Neural cell (in vitro differentiated cells): ENCODE results near the gene FYCO1. TPM values are rescaled to one million over a fixed set of nuclear protein-coding genes. Genes with fewer than 3 reads are reported as not detected.

Experiments
- H2AFZ ChIP-seq: fragments of 200-600, 300-800 bp; sonication (generic), shearing (Covaris generic); 2 replicates; pipeline ENCODE4 v1.6.0; 2014; ENCODE audit warnings: low read depth, mild to moderate bottlenecking, antibody characterized with exemption, low read length, moderate library complexity
- H3F3A ChIP-seq: fragments of 200-600 bp; shearing (Covaris generic); 2 replicates; pipeline ENCODE4 v1.6.1; 2016; ENCODE audit warnings: mild to moderate bottlenecking, moderate library complexity, mixed read lengths, antibody characterized with exemption, low read length; ENCODE audit not compliant: insufficient read depth, poor library complexity, severe bottlenecking
- H3K27ac ChIP-seq: fragments of 200-600, 300-800 bp; sonication (generic), shearing (Covaris generic); 2 replicates; pipeline ENCODE4 v1.5.1; 2014; ENCODE audit warnings: mild to moderate bottlenecking, low read length, moderate library complexity
- H3K27me3 ChIP-seq: fragments of 300-800, 200-600 bp; sonication (generic), shearing (Covaris generic); 2 replicates; pipeline ENCODE4 v1.6.0; 2014; ENCODE audit warnings: mild to moderate bottlenecking, low read depth, low read length, moderate library complexity; ENCODE audit not compliant: insufficient read depth
- H3K36me3 ChIP-seq: fragments of 300-800, 200-600 bp; sonication (generic), shearing (Covaris generic); 2 replicates; pipeline ENCODE4 v1.5.1; 2014; ENCODE audit warnings: mild to moderate bottlenecking, antibody characterized with exemption, low read length, moderate library complexity; ENCODE audit not compliant: insufficient read depth
- H3K4me2 ChIP-seq: fragments of 300-800, 200-600 bp; sonication (generic), shearing (Covaris generic); 2 replicates; pipeline ENCODE4 v1.6.0; 2014; ENCODE audit warnings: mild to moderate bottlenecking, low read length
- H3K4me3 ChIP-seq: fragments of 300-800, 200-600 bp; sonication (generic), shearing (Covaris generic); 2 replicates; pipeline ENCODE4 v1.5.1; 2014; ENCODE audit warnings: mild to moderate bottlenecking, low read length, moderate library complexity
- H3K79me2 ChIP-seq: fragments of 200-600 bp; shearing (Covaris generic); replicated peaks from 2 replicates; pipeline ENCODE4 v1.6.0; 2014; ENCODE audit warnings: mild to moderate bottlenecking, low read length, moderate library complexity; ENCODE audit not compliant: insufficient read depth
- H3K9ac ChIP-seq: fragments of 300-800, 200-600 bp; sonication (generic), shearing (Covaris generic); 2 replicates; pipeline ENCODE4 v1.6.1; 2016; ENCODE audit warnings: mild to moderate bottlenecking, low read length, mixed read lengths
- H3K9me2 ChIP-seq: fragments of 200-600 bp; shearing (Covaris generic); 2 replicates; pipeline ENCODE4 v1.6.1; 2016; ENCODE audit warnings: mild to moderate bottlenecking, low read length, mixed read lengths; ENCODE audit not compliant: insufficient read depth
- H3K9me3 ChIP-seq: fragments of 200-600, 300-800 bp; sonication (generic), shearing (Covaris generic); 2 replicates; pipeline ENCODE4 v1.6.1; 2016; ENCODE audit warnings: mild to moderate bottlenecking, mixed run types, low read length, moderate library complexity, mixed read lengths
- H4K20me1 ChIP-seq: fragments of 200-600 bp; shearing (Covaris generic); 2 replicates; pipeline ENCODE4 v1.6.1; 2016; ENCODE audit warnings: mild to moderate bottlenecking, mixed run types; ENCODE audit not compliant: insufficient read depth
- EP300 ChIP-seq: fragments of 450-650 bp; conservative IDR thresholded peaks from 2 replicates; pipeline ENCODE4 v1.6.1; 2014; ENCODE audit warnings: antibody characterized with exemption, mild to moderate bottlenecking, moderate library complexity; ENCODE audit not compliant: poor library complexity, severe bottlenecking
- EZH2 ChIP-seq: fragments of 200-600, 300-800 bp; shearing (Covaris generic), sonication (generic); IDR thresholded peaks from 2 replicates; pipeline ENCODE4 v1.6.1; 2014; ENCODE audit warnings: antibody characterized with exemption, low read length, borderline replicate concordance, mild to moderate bottlenecking; ENCODE audit not compliant: insufficient read depth, poor library complexity, severe bottlenecking
- MXI1 ChIP-seq: fragments of 450-650 bp; conservative IDR thresholded peaks from 2 replicates; pipeline ENCODE4 v1.6.1; 2014; ENCODE audit warnings: antibody characterized with exemption, mild to moderate bottlenecking; ENCODE audit not compliant: poor library complexity, severe bottlenecking
- POLR2AphosphoS5 ChIP-seq: IDR thresholded peaks from 2 replicates; pipeline ENCODE4 v1.6.1; 2012
- RAD21 ChIP-seq: fragments of 450-650 bp; conservative IDR thresholded peaks from 2 replicates; pipeline ENCODE4 v1.6.1; 2014; ENCODE audit warnings: antibody characterized with exemption, mild to moderate bottlenecking, moderate library complexity
- SMC3 ChIP-seq: fragments of 450-650 bp; conservative IDR thresholded peaks from 2 replicates; pipeline ENCODE4 v1.6.1; 2014; ENCODE audit warnings: antibody characterized with exemption, mild to moderate bottlenecking, moderate library complexity; ENCODE audit not compliant: poor library complexity
- TAF1 ChIP-seq: IDR thresholded peaks from 2 replicates; pipeline ENCODE4 v1.6.1; 2012; ENCODE audit warnings: low read depth
- polyA plus RNA-seq: library from polyadenylated mRNA; depleted of rRNA; stranded (reverse); fragments of >200 nt; gene quantifications from 2 replicates; pipeline ENCODE4 v1.2.3, GENCODE V29; 2014
- TF ChIP-seq, protein P1 (sequence below): IDR thresholded peaks from 2 replicates; pipeline ENCODE4 v1.6.1; 2012; ENCODE audit warnings: borderline replicate concordance
- TF ChIP-seq, protein P2 (sequence below): fragments of 450-650 bp; IDR thresholded peaks from 2 replicates; pipeline ENCODE4 v1.5.1; 2014; ENCODE audit warnings: antibody characterized with exemption, mild to moderate bottlenecking, moderate library complexity; ENCODE audit not compliant: poor library complexity, severe bottlenecking

The FYCO1 gene
- polyA plus RNA-seq, 1 donor from 2014 or later, result 0.12 TPM

DNA sequence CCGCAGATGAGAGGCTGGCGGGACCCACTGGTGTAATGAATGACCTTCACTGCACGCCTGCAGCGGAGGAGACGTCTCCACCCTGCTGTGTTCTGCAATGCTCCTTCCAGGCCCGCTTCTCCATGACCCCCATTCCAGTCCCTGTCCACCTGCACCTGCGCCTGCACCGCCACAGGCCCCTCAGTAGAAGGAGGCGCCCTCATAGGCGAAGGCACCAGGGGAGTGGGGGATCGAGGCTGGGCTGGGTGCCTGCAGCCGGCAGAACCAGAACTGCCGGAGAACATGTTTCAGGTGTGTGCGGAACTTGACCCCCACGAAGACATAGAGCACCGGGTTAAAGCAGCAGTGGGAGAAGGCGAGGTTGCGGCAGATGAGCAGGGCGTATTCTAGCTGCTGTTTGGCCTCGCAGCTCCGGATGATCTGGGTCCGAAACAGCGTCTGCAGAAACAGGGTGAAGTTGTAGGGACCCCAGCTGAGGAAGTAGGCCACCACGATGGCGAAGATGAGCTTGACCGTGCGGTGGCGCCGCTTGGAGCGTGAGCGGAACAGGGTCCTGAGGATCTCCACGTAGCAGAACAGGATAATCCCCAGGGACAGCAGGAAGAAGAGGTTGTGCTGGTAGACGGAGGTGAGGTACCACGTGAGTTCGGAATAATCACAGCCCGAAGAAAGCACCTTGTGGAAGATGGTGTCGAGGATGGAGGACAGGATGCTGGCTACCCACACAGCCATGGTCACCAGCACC is 25.3 kb upstream of the FYCO1 start:
- no peak overlapping the region for H3K27ac ChIP-seq
- no peaks in the 10 kb centered on the region for H3F3A ChIP-seq
- no peak overlapping the region for H3K4me3 ChIP-seq
- no peak overlapping the region for H3K9ac ChIP-seq
- H3K9me3 ChIP-seq, result no peaks in the 10 kb centered on the region
- no peaks in the 10 kb centered on the region for H3K9me2 ChIP-seq
- no peak overlapping the region for H2AFZ ChIP-seq
- no peaks in the 10 kb centered on the region for H3K36me3 ChIP-seq
- H3K4me2 ChIP-seq, result no peak overlapping the region
- H3K27me3 ChIP-seq, result no peaks in the 10 kb centered on the region
- TF ChIP-seq MXI1, result no peak
- TF ChIP-seq, protein P1, sequence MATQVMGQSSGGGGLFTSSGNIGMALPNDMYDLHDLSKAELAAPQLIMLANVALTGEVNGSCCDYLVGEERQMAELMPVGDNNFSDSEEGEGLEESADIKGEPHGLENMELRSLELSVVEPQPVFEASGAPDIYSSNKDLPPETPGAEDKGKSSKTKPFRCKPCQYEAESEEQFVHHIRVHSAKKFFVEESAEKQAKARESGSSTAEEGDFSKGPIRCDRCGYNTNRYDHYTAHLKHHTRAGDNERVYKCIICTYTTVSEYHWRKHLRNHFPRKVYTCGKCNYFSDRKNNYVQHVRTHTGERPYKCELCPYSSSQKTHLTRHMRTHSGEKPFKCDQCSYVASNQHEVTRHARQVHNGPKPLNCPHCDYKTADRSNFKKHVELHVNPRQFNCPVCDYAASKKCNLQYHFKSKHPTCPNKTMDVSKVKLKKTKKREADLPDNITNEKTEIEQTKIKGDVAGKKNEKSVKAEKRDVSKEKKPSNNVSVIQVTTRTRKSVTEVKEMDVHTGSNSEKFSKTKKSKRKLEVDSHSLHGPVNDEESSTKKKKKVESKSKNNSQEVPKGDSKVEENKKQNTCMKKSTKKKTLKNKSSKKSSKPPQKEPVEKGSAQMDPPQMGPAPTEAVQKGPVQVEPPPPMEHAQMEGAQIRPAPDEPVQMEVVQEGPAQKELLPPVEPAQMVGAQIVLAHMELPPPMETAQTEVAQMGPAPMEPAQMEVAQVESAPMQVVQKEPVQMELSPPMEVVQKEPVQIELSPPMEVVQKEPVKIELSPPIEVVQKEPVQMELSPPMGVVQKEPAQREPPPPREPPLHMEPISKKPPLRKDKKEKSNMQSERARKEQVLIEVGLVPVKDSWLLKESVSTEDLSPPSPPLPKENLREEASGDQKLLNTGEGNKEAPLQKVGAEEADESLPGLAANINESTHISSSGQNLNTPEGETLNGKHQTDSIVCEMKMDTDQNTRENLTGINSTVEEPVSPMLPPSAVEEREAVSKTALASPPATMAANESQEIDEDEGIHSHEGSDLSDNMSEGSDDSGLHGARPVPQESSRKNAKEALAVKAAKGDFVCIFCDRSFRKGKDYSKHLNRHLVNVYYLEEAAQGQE, result no peak
- TF ChIP-seq POLR2AphosphoS5, result no peak
- TF ChIP-seq EP300, result no peak
- no peak for TF ChIP-seq EZH2
- no peaks in the 10 kb centered on the region for H3K79me2 ChIP-seq
- no peaks in the 10 kb centered on the region for H4K20me1 ChIP-seq

DNA sequence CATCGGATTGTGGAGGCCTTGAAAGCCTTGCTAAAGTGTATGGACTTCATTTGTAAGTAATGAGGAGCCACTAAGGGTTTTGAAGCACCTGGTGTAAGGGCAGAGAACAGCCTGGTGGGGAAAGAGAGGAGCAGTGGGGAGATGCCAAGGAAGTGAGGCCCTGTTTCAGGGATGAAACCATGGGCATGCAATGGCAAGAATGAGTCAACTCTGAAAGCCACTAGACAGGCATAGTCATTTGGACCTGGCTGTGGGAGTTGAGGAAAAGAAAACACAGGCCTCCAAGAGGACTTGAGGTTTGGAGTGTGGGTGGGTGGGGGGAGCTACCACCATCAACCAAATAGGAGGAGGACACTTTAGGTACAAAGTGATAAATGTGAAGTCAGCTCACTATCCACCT is 24.1 kb upstream of the FYCO1 start:
- TF ChIP-seq SMC3 (no peak), POLR2AphosphoS5 (no peak), MXI1 (no peak), TAF1 (no peak), EP300 (no peak), RAD21 (no peak), EZH2 (no peak)
- TF ChIP-seq, protein P2, sequence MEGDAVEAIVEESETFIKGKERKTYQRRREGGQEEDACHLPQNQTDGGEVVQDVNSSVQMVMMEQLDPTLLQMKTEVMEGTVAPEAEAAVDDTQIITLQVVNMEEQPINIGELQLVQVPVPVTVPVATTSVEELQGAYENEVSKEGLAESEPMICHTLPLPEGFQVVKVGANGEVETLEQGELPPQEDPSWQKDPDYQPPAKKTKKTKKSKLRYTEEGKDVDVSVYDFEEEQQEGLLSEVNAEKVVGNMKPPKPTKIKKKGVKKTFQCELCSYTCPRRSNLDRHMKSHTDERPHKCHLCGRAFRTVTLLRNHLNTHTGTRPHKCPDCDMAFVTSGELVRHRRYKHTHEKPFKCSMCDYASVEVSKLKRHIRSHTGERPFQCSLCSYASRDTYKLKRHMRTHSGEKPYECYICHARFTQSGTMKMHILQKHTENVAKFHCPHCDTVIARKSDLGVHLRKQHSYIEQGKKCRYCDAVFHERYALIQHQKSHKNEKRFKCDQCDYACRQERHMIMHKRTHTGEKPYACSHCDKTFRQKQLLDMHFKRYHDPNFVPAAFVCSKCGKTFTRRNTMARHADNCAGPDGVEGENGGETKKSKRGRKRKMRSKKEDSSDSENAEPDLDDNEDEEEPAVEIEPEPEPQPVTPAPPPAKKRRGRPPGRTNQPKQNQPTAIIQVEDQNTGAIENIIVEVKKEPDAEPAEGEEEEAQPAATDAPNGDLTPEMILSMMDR, result no peak
- TF ChIP-seq, protein P1, result no peak
- no peaks in the 10 kb centered on the region for H3K27me3 ChIP-seq
- H3K4me3 ChIP-seq, result no peak overlapping the region
- H3K79me2 ChIP-seq, result no peaks in the 10 kb centered on the region
- no peaks in the 10 kb centered on the region for H3K36me3 ChIP-seq
- no peak overlapping the region for H3K27ac ChIP-seq
- H2AFZ ChIP-seq, result no peak overlapping the region
- H3K9ac ChIP-seq, result no peak overlapping the region
- no peaks in the 10 kb centered on the region for H3F3A ChIP-seq
- H3K9me3 ChIP-seq, result no peaks in the 10 kb centered on the region
- H3K4me2 ChIP-seq, result no peak overlapping the region
- H4K20me1 ChIP-seq, result no peaks in the 10 kb centered on the region
- no peaks in the 10 kb centered on the region for H3K9me2 ChIP-seq
